ENCODE data around the gene PXDN. TPM values are rescaled to one million over a fixed set of nuclear protein-coding genes. Genes with fewer than 3 reads are reported as not detected.

The PXDN gene
- total and polyA plus RNA-seq, 9 donors: 36.0 to 116 (median 54.5) TPM

DNA sequence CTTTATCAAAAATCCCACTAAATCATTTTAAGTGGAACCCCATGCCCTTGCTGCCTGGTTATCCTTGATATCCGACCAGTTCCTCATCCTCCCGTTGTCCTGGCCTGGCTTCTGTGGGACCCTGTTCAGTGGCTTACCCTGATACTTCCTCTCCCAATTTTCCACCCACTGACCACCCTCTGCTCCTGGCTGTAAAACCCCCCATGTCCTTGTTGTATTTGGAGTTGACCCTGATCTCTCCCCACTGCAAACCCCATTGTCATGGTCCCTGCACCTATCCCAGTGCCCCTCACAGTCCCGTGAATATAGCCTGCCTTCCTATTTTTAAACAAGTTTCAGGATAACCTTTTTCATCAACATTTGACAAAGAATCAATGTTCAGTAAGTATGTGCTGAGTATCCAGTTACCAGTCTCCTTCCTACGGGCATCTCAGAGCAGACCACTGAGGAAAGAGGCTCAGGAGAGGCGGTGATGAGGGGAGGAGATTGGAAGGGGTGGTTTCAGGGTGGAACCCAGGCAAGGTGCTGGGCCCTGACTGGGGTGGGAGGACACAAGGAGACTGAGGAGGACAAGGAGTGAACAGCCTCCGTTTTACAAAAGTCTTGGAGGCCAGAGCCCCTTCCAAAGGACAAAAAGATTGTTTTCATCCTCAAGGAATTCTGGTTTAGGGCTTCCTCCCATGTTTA is 131.8 kb downstream of the PXDN start:
- no peak overlapping the region for H3K27ac ChIP-seq
- no peaks in the 10 kb centered on the region for H3K4me1 ChIP-seq (ENCODE audit: insufficient read depth)
- intact Hi-C loops (cut with DNase I): loop anchor here in 1 of 4 donors (2.0 to 5.0 kb wide), 2 partner anchors 40 to 1450 kb away; no protein-coding TSS in a partner anchor
- H3K4me3 ChIP-seq: no peak overlapping the region
- 84 to 94% (median 86%) methylated on average over 6 of the region's 6 CpGs for WGBS, 3 donors
- no peaks in the 10 kb centered on the region for H3K27me3 ChIP-seq
- DNase-seq: no peak
- TF ChIP-seq POLR2A (IDR thresholded peaks at IDR 0.05): no peak
- no peak for TF ChIP-seq EP300 (IDR thresholded peaks at IDR 0.05)
- TF ChIP-seq, protein P1, sequence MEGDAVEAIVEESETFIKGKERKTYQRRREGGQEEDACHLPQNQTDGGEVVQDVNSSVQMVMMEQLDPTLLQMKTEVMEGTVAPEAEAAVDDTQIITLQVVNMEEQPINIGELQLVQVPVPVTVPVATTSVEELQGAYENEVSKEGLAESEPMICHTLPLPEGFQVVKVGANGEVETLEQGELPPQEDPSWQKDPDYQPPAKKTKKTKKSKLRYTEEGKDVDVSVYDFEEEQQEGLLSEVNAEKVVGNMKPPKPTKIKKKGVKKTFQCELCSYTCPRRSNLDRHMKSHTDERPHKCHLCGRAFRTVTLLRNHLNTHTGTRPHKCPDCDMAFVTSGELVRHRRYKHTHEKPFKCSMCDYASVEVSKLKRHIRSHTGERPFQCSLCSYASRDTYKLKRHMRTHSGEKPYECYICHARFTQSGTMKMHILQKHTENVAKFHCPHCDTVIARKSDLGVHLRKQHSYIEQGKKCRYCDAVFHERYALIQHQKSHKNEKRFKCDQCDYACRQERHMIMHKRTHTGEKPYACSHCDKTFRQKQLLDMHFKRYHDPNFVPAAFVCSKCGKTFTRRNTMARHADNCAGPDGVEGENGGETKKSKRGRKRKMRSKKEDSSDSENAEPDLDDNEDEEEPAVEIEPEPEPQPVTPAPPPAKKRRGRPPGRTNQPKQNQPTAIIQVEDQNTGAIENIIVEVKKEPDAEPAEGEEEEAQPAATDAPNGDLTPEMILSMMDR (IDR thresholded peaks at IDR 0.05): no peak
- no peaks in the 10 kb centered on the region for H3K9me3 ChIP-seq
- no peaks in the 10 kb centered on the region for H3K36me3 ChIP-seq

- Histone ChIP-seq H3K27ac (no peak overlapping the region), H3K36me3 (no peaks in the 10 kb centered on the region), H3K4me1 (ENCODE audit: insufficient read depth) (no peaks in the 10 kb centered on the region), H3K4me3 (no peak overlapping the region), H3K9me3 (no peaks in the 10 kb centered on the region), H3K27me3 (no peaks in the 10 kb centered on the region)
- 87 to 93% (median 89%) methylated on average over 8 of the region's 8 CpGs for WGBS, 3 donors
- intact Hi-C loops (cut with DNase I): loop anchor here in 1 of 4 donors (2.0 to 5.0 kb wide), 2 partner anchors 39 to 1450 kb away; no protein-coding TSS in a partner anchor
- DNase-seq: no peak
- TF ChIP-seq EP300 (IDR thresholded peaks at IDR 0.05): no peak
- no peak for TF ChIP-seq POLR2A (IDR thresholded peaks at IDR 0.05)
- TF ChIP-seq, protein P1 (IDR thresholded peaks at IDR 0.05): no peak
Measured at GRCh38 chr2:1611886-1612285, 132.4 kb downstream of the PXDN start.

DNA sequence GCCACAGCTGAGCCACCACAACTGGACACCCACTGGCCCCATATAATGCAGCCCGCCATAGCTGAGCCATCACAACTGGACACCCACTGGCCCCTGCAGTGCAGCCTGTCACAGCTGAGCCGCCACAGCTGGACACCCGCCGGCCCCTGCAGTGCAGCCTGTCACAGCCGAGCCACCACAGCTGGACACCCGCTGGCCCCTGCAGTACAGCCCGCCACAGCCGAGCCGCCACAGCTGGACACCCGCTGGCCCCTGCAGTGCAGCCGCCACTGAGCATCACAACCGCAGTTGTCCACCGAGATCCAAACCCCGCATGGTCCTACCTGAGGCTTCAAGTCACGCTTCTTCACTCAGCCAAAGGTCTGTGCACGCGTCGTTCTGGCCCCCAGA is 134.2 kb downstream of the PXDN start:
- Histone ChIP-seq H3K27me3 (no peaks in the 10 kb centered on the region), H3K27ac (no peak overlapping the region), H3K4me3 (no peak overlapping the region), H3K36me3 (no peaks in the 10 kb centered on the region), H3K4me1 (ENCODE audit: insufficient read depth) (no peaks in the 10 kb centered on the region), H3K9me3 (no peaks in the 10 kb centered on the region)
- WGBS, 3 donors: 78 to 86% (median 85%) methylated on average over 18 of the region's 18 CpGs
- no peak for DNase-seq
- TF ChIP-seq, protein P1 (IDR thresholded peaks at IDR 0.05): no peak
- no peak for TF ChIP-seq EP300 (IDR thresholded peaks at IDR 0.05)
- intact Hi-C loops (cut with DNase I): loop anchor here in 1 of 4 donors (5.0 kb wide), 1 partner anchor 1452 kb away; no protein-coding TSS in a partner anchor

GRCh38 chr2:1609485-1610095 is 134.7 kb downstream of the PXDN start:
- Histone ChIP-seq H3K27ac (no peak overlapping the region), H3K36me3 (no peaks in the 10 kb centered on the region), H3K27me3 (no peaks in the 10 kb centered on the region), H3K4me1 (ENCODE audit: insufficient read depth) (no peaks in the 10 kb centered on the region), H3K9me3 (no peaks in the 10 kb centered on the region), H3K4me3 (no peak overlapping the region)
- WGBS, 3 donors: 57 to 81% (median 65%) methylated on average over 12 of the region's 12 CpGs
- DNase-seq: no peak
- TF ChIP-seq POLR2A (IDR thresholded peaks at IDR 0.05): no peak
- TF ChIP-seq, protein P1 (IDR thresholded peaks at IDR 0.05): no peak
- TF ChIP-seq EP300 (IDR thresholded peaks at IDR 0.05): no peak
- intact Hi-C loops (cut with DNase I): loop anchor here in 1 of 4 donors (5.0 kb wide), 1 partner anchor 1453 kb away; no protein-coding TSS in a partner anchor
